Measurements from ENCODE around the gene C19orf81.

C19orf81 gene

GRCh38 chr19:50626011-50626410, 23.2 kb upstream of the C19orf81 start:
- TF ChIP-seq FOXM1 (IDR thresholded peaks at IDR 0.05; ENCODE audit: borderline replicate concordance) (no peak), BHLHE40 (IDR thresholded peaks at IDR 0.05; ENCODE audit: borderline replicate concordance) (no peak), SP1 (IDR thresholded peaks at IDR 0.05) (no peak), HDGF (IDR thresholded peaks at IDR 0.05; ENCODE audit: borderline replicate concordance) (no peak), FOXK2 (IDR thresholded peaks at IDR 0.05) (no peak), ELF4 (IDR thresholded peaks at IDR 0.05) (no peak), TARDBP (IDR thresholded peaks at IDR 0.05) (no peak), ARNT (IDR thresholded peaks at IDR 0.05) (no peak), LEF1 (IDR thresholded peaks at IDR 0.05; ENCODE audit: borderline replicate concordance) (no peak), PKNOX1 (IDR thresholded peaks at IDR 0.05) (no peak), CTBP1 (IDR thresholded peaks at IDR 0.05; ENCODE audit: borderline replicate concordance) (no peak), FOXA1 (IDR thresholded peaks at IDR 0.05) (no peak), ZNF384 (IDR thresholded peaks at IDR 0.05) (no peak), L3MBTL2 (conservative IDR thresholded peaks at IDR 0.05) (no peak), NFRKB (IDR thresholded peaks at IDR 0.05) (no peak)
- DNase-seq (ENCODE audit: extremely low spot score): no peak
- ChIA-PET POLR2A (no interaction called here), CTCF (no interaction called here)

DNA sequence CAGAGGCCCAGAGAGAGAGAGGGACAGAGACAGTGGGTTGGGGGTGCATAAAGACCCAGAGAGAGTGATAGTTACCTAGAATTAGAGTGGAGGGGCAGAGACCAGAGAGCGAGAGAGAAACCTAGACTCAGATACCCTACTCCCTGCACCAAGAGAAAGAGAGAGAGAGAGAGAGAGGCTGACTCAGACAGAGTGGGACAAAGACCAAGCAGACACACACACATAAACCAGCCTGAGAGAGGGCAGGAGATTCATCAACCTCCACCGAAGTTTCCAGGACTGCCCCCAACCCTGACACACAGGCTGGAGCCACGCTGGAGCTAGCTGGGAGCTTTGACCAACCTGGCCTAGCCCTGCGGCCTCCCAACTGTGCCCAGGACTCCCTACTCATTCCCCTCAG, 22.4 kb upstream of the C19orf81 start:
- ChIA-PET CTCF (interaction anchor here (0.6 to 0.7 kb wide), 2 partner anchors 43 to 165 kb away, joined by 6 read pairs; no protein-coding TSS in a partner anchor), POLR2A (no interaction called here)
- TF ChIP-seq FOXM1 (IDR thresholded peaks at IDR 0.05; ENCODE audit: borderline replicate concordance): no peak
- no peak for TF ChIP-seq ELF4 (IDR thresholded peaks at IDR 0.05)
- no peak for TF ChIP-seq HDGF (IDR thresholded peaks at IDR 0.05; ENCODE audit: borderline replicate concordance)
- no peak for TF ChIP-seq NFRKB (IDR thresholded peaks at IDR 0.05)
- DNase-seq (ENCODE audit: extremely low spot score): no peak

DNA sequence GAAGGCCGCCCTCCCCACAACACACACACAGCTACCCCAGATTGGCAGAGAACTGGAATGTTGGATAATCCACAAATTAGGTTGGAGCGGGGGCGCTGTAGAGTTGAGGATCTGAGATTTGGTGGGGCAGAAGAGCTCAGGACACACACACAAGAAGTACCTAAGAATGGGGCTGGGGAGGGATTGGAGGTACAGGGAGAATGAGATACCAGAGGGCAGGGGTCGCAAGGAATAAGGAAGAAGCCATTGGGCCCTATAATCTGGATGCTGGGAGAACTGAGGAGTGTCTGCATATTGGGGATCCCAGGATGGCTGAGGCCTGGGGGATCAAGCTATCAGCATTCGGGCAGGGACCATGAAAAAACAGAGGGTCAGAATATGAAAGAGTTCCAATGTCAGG, 21.1 kb upstream of the C19orf81 start:
- POLR2A ChIA-PET: no interaction called here
- no peak for DNase-seq (ENCODE audit: extremely low spot score)
- CTCF ChIA-PET: no interaction called here
- TF ChIP-seq ARNT (IDR thresholded peaks at IDR 0.05): no peak
- no peak for TF ChIP-seq ZNF384 (IDR thresholded peaks at IDR 0.05)
- no peak for TF ChIP-seq HDGF (IDR thresholded peaks at IDR 0.05; ENCODE audit: borderline replicate concordance)
- no peak for TF ChIP-seq SUZ12 (IDR thresholded peaks at IDR 0.05)
- no peak for TF ChIP-seq ELF4 (IDR thresholded peaks at IDR 0.05)
- TF ChIP-seq LEF1 (IDR thresholded peaks at IDR 0.05; ENCODE audit: borderline replicate concordance): no peak
- TF ChIP-seq SP1 (IDR thresholded peaks at IDR 0.05): no peak
- no peak for TF ChIP-seq PKNOX1 (IDR thresholded peaks at IDR 0.05)
- TF ChIP-seq TARDBP (IDR thresholded peaks at IDR 0.05): no peak
- TF ChIP-seq FOXA1 (IDR thresholded peaks at IDR 0.05): no peak
- TF ChIP-seq L3MBTL2 (conservative IDR thresholded peaks at IDR 0.05): no peak
- no peak for TF ChIP-seq BHLHE40 (IDR thresholded peaks at IDR 0.05; ENCODE audit: borderline replicate concordance)
- TF ChIP-seq FOXM1 (IDR thresholded peaks at IDR 0.05; ENCODE audit: borderline replicate concordance): no peak
- TF ChIP-seq FOXK2 (IDR thresholded peaks at IDR 0.05): no peak
- TF ChIP-seq CTBP1 (IDR thresholded peaks at IDR 0.05; ENCODE audit: borderline replicate concordance): no peak
- no peak for TF ChIP-seq NFRKB (IDR thresholded peaks at IDR 0.05)

DNA sequence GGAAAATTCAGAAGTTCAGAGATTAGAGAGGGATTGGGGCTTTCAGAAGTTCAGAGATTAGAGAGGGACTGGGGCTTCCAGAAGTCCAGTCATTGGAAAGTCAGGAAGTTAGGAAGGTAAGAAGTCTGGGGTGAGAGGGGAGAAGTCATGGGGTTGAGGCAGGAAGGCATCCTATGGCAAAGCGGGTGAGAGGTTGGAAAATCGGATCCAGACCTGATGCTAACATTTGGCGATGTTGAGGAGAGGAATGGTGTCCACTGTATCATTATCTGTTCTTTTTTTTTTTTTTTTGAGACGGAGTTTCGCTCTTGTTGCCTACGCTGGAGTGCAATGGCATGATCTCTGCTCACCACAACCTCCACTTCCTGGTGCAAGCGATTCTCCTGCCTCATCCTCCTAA, 20.7 kb upstream of the C19orf81 start:
- no peak for DNase-seq (ENCODE audit: extremely low spot score)
- TF ChIP-seq CTBP1 (IDR thresholded peaks at IDR 0.05; ENCODE audit: borderline replicate concordance) (no peak), TARDBP (IDR thresholded peaks at IDR 0.05) (no peak), BHLHE40 (IDR thresholded peaks at IDR 0.05; ENCODE audit: borderline replicate concordance) (no peak), PKNOX1 (IDR thresholded peaks at IDR 0.05) (no peak), FOXM1 (IDR thresholded peaks at IDR 0.05; ENCODE audit: borderline replicate concordance) (no peak), L3MBTL2 (conservative IDR thresholded peaks at IDR 0.05) (no peak), ARNT (IDR thresholded peaks at IDR 0.05) (no peak), SUZ12 (IDR thresholded peaks at IDR 0.05) (no peak), SP1 (IDR thresholded peaks at IDR 0.05) (no peak)
- CTCF ChIA-PET: no interaction called here
- POLR2A ChIA-PET: no interaction called here

DNA sequence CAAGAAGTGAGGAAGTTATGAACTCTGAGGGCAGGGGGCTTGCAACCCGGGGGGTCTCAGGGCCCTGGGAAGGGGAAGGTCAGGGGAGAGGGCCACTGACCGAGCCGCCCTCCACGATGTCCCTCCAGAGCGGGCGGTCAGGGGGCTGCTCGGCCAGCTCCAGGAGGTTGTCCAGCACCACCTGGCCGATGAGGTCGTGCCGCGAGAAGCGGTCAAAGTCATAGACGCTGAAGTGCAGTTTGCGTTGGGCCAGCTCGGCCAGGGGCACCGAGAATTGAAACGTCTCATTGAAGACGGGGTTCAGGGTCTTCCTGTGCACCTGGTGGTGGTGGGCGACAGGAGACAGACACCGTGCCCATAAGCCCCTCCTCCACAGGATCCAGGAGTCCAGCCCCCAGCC, 20.1 kb upstream of the C19orf81 start:
- TF ChIP-seq ZNF384 (IDR thresholded peaks at IDR 0.05): no peak
- TF ChIP-seq FOXK2 (IDR thresholded peaks at IDR 0.05): no peak
- TF ChIP-seq L3MBTL2 (conservative IDR thresholded peaks at IDR 0.05): no peak
- no peak for TF ChIP-seq ARNT (IDR thresholded peaks at IDR 0.05)
- no peak for TF ChIP-seq PKNOX1 (IDR thresholded peaks at IDR 0.05)
- TF ChIP-seq FOXA1 (IDR thresholded peaks at IDR 0.05): no peak
- no peak for TF ChIP-seq HDGF (IDR thresholded peaks at IDR 0.05; ENCODE audit: borderline replicate concordance)
- no peak for TF ChIP-seq ELF4 (IDR thresholded peaks at IDR 0.05)
- no peak for TF ChIP-seq LEF1 (IDR thresholded peaks at IDR 0.05; ENCODE audit: borderline replicate concordance)
- no peak for TF ChIP-seq TARDBP (IDR thresholded peaks at IDR 0.05)
- TF ChIP-seq CTBP1 (IDR thresholded peaks at IDR 0.05; ENCODE audit: borderline replicate concordance): no peak
- no peak for TF ChIP-seq SP1 (IDR thresholded peaks at IDR 0.05)
- no peak for TF ChIP-seq BHLHE40 (IDR thresholded peaks at IDR 0.05; ENCODE audit: borderline replicate concordance)
- TF ChIP-seq FOXM1 (IDR thresholded peaks at IDR 0.05; ENCODE audit: borderline replicate concordance): no peak
- TF ChIP-seq NFRKB (IDR thresholded peaks at IDR 0.05): no peak
- CTCF ChIA-PET: no interaction called here
- no peak for DNase-seq (ENCODE audit: extremely low spot score)
- POLR2A ChIA-PET: no interaction called here

DNA sequence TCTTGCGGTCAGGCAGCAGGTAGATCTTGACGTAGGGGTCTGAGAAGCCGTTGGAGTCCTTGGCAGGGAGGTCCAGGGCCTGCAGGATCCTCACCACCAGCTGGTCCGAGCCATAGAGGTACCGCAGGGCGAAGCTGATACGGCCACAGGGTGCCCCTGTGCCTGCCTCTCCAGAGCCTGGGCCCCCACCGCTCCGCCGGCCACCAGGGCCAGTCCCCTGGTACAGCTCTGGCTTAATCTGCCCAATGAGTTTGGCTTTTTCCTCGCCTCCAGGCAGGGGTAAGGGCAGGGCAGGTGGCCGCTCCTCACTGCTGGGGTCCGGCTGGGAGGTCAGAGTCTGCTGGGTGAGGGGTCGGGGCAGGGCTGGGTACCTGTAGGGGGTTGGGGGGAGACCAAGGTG, 19.4 kb upstream of the C19orf81 start:
- TF ChIP-seq HDGF (IDR thresholded peaks at IDR 0.05; ENCODE audit: borderline replicate concordance) (no peak), FOXM1 (IDR thresholded peaks at IDR 0.05; ENCODE audit: borderline replicate concordance) (no peak), PKNOX1 (IDR thresholded peaks at IDR 0.05) (no peak), BHLHE40 (IDR thresholded peaks at IDR 0.05; ENCODE audit: borderline replicate concordance) (no peak), FOXK2 (IDR thresholded peaks at IDR 0.05) (no peak), ZNF384 (IDR thresholded peaks at IDR 0.05) (no peak), NFRKB (IDR thresholded peaks at IDR 0.05) (no peak), SP1 (IDR thresholded peaks at IDR 0.05) (no peak), TARDBP (IDR thresholded peaks at IDR 0.05) (no peak), ELF4 (IDR thresholded peaks at IDR 0.05) (no peak), LEF1 (IDR thresholded peaks at IDR 0.05; ENCODE audit: borderline replicate concordance) (no peak), CTBP1 (IDR thresholded peaks at IDR 0.05; ENCODE audit: borderline replicate concordance) (no peak), SUZ12 (IDR thresholded peaks at IDR 0.05) (no peak), ARNT (IDR thresholded peaks at IDR 0.05) (no peak), FOXA1 (IDR thresholded peaks at IDR 0.05) (no peak), L3MBTL2 (conservative IDR thresholded peaks at IDR 0.05) (no peak)
- no peak for DNase-seq (ENCODE audit: extremely low spot score)
- POLR2A ChIA-PET: no interaction called here
- CTCF ChIA-PET: no interaction called here
